HG03342 (cell line): ENCODE data around the gene PSME1.

Experiments used
- ATAC-seq: cut with Tn5 transposase; IDR thresholded peaks from one replicate; pipeline ENCODE4 v1.9.1; 2021; ENCODE audit warnings: mild to moderate bottlenecking, moderate library complexity; ENCODE audit not compliant: unreplicated experiment

The PSME1 gene

DNA sequence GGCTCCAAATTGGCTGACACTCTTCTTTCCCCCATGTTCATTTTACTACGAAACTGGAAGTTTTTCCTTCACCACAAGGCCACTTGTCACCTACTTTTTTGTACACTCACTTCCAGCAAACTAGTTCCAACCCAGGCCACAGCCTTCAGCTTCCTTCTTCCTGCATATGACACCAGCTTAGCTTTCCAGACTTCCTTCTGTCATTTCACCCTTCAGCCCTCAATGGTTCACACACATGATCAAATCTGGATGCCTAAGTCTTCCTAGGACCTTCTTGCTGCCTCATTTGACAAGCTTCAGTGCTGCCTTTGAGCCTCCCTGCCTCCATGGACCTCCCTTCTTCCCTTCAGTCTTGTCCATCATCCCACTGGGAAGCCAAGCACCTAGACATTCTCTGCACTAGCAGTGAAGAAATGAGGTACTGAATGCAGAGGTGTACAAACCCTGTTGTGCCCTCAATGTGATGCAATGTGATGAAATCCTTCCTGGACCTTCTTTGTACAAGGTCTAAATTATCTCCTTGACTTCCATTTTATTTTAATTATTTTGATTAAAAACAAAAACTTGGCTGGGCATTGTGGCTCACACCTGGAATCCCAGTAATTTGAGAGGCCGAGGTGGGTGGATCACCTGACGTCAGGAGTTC lies 31.6 kb downstream of the PSME1 start:
- ATAC-seq, result no peak

DNA sequence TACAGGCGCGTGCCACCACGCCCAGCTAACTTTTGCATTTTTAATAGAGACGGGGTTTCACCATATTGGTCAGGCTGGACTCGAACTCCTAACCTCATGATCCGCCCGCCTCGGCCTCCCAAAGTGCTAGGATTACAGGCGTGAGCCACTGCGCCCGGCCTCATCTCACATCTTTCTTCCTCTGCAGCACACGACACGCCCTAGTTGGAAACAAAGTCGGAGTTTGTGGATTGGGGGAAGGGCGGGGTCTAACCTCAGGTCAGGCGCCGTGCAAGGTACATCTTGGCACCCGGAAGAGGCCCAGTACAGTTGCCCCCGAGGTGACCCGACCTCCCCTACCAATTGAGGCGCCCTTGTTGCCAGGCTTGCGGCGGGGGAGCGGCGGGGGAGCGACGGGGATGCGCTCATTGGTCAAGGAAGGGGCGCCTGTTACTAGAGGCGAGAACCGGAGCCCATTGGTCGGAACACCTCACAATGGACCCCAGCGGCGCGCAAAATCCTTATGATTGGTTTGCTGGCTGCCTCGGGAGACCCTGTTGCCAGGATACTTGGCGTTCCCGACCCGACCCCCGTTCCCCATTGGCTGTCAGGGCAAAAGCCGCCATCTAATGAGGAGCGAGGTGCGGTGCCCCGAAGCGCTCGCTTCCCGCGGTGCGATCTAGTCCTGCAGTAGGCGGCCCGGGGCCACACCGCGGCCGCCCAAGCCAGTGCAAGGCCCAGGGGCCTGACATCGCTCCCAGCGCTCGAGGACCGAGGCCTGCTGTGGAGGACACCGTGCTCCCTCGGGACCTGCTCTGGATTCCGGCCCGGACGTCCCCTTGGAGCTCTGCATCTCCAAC lies 35.6 kb downstream of the PSME1 start, which contains the start of gene REC8:
TSS of gene REC8 (plus strand) at position 659 of the 839 bp plus-strand sequence. CDS start 473 bp downstream, outside the sequence.
- peak; percentile 72 for ATAC-seq

DNA sequence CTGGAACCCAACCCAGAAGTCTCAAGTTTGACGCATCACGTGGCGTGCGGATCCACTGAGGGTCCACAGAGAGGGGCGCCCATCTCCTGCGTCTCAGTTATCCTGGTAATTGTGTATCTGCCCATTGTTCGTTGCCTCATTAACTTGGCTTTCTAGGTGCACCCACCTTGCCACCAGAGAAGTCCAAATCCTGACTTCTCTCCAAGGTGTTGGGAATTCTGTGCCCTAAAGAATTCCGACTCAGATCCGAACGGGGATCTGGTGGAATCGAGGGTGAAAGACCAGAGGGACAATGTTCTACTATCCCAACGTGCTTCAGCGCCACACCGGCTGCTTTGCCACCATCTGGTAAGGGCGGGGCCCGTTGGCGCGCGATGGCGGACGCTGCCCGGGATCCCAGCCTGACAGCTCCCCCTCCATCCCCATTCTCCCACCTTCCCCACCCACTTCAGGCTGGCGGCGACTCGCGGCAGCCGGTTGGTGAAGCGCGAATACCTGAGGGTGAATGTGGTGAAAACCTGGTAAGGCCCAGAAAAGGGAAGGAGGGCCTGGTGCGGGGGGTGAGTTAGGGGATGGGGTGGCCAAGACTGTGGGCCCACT lies 36.4 kb downstream of the PSME1 start:
- no peak for ATAC-seq

DNA sequence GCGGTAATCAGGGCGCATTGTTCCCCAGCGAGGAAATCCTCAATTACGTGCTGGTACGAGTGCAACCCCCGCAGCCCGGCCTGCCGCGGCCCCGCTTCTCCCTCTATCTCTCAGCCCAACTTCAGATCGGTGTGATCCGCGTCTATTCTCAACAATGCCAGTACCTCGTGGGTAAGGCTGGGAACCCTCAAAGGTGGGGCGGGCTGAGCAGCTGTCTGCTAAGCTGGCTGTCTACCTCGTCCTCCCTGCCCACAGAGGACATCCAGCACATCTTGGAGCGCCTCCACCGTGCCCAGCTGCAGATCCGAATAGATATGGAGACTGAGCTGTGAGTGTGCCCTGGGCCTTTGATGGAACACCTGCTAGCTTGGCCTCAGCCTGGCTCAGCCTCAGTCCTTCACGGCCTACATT lies 36.9 kb downstream of the PSME1 start:
- ATAC-seq, result no peak

DNA sequence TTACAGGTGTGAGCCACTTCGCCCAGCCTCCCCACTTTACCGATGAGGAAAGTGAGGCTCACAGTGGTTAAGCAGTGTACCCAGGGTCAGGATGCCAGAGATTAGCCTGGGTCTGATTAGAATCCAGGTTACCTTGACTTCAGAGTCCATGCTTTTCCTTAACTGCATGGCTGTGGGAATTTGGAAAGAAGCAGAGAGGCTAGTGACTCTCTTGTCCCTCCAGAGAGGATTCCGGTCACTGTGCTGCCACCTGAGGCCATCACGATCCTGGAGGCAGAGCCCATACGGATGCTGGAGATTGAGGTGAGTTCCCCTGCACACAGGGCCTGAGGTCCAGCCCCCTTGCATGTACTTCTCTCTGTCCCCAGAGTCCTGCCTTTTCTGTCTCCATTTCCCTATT lies 40.6 kb downstream of the PSME1 start:
- ATAC-seq, result no peak

DNA sequence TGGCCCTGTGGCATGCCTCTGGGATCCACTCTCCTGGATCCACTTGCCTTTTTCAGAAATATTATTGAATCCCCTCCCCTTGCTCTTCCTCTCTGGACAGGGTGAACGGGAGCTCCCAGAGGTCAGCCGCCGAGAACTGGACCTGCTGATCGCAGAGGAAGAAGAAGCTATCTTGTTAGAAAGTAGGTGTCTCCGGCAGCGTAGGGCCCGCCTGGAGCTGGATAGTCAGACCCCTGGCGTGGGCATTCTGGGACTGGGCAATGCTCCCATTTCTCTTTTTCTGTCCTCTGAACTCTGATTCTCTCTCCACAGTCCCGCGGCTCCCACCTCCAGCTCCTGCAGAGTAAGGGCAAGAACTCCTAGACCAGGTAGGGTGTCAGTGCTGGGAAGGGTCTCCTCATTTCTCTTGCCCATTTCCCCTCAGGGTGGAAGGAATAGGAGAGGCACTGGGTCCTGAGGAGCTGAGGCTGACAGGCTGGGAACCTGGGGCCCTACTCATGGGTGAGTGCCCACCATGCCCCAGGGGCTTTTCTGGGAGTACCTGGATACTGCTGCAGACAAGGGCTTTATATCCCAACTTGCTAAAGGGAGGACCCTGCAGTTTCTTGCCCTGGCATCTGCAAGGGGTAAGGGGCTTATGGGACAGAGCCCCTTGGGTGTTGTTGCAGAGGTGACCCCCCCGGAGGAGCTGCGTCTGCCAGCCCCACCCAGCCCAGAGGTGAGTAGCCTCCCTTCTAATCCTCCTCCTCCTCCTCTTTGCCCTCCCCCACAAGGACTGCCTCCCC lies 41.2 kb downstream of the PSME1 start:
- ATAC-seq, result no peak

DNA sequence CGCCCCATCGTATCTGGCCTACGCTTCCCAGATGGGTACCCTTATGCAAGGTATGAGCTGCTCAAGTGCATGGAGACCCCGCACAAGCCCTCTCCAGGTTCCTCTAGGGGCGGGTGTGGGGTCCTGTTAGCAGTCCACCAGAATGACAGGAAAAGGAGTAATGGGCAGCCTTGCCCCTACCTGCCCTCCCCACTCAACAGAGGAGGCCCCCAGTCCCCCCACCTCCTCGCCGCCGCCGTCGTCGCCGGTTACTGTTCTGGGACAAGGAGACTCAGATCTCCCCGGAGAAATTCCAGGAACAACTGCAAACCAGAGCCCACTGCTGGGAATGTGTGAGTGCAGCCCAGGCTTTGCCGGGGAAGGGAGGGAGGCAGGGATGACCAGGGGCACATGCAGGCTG lies 41.9 kb downstream of the PSME1 start:
- ATAC-seq, result no peak

DNA sequence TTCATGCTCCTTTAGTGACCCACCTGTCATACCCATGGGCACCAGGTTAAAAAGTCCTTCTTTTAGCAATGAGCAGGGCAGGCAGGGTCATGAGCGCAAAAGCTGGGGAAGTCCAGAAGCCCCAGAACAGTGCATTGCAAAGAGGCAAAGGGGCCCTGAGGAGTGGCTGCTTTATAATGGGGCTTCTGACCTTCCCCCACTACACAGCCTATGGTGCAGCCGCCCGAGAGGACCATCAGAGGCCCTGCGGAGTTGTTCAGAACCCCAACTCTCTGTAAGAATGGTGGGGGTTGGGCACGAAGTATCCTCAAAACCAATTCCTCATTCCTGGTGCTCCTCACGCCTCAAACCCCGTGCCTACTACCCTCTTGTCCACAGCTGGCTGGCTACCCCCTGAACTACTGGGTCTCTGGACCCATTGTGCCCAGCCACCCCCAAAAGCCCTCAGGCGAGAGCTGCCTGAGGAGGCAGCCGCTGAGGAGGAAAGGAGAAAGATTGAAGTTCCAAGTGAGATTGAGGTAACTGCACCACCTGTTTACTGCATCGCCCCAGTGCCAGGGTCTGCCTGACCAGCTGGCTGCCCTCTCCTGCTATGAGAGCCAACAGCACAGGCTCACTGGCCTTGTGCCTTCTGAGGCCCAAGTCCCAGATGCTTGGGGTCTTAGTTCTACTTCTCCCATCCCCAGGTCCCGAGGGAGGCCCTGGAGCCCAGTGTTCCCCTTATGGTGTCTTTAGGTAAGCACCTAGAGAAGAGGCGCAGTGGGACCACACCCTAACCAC lies 42.6 kb downstream of the PSME1 start:
- no peak for ATAC-seq

DNA sequence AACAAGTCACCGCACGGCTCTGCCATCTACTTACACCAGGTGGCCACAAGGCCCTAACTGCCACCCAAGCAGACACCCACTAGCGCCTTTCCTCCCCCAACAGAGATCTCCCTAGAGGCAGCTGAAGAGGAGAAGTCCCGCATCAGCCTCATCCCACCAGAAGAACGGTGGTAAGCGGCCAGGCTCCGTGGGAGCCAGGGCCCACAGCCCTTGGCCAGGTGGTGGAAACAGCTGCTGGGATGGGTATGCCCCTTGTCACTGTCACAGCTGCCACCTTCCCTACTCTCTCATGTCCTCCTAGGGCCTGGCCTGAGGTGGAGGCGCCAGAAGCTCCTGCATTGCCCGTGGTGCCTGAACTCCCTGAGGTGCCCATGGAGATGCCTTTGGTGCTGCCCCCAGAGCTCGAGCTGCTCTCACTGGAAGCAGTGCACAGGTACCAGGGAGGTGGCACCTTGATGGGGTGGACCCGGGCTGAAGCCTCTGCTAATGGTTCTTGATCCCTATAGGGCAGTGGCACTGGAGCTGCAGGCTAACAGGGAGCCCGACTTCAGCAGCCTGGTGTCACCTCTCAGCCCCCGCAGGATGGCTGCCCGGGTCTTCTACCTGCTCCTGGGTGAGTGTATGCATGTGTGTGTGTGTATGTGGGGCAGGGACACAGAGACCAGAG lies 43.4 kb downstream of the PSME1 start:
- ATAC-seq, result no peak

DNA sequence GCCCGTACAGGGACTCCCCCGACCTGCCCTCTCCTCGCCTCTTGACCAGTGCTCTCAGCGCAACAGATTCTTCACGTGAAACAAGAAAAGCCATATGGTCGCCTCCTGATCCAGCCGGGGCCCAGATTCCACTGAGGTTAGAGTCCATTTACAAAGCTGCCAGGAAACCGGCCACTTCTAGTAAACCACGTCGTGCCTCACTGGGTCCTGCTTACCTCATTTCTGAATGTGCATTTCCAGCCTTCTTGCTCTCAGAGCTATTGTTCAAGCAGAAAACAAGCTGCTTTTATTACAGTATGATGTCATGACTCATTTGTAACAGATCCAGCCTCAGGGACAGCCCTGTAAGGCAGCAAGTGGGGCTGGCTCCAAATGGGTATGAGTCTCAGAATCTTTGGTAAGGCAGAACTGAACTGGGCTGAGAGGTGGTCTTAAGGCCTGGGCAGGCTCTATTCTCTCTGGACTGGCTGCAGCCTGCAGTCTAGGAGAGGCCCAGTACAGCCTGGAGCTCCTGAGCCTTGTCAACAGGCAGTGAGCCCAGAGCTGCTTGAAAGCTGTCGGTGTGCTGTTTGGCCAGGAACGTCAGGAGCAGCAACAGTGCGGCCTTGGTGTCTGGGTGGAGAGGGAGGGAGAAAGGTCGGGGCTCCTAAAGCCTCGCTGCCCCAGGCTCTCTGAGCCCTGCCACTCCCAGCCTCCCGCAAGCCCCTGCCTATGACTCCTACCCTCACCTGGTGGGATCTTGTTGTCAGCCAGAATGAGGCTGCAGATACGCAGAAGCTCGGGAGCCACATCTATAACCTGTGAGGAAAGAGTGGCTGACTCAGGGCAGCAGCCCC lies 44.2 kb downstream of the PSME1 start:
- no peak for ATAC-seq

DNA sequence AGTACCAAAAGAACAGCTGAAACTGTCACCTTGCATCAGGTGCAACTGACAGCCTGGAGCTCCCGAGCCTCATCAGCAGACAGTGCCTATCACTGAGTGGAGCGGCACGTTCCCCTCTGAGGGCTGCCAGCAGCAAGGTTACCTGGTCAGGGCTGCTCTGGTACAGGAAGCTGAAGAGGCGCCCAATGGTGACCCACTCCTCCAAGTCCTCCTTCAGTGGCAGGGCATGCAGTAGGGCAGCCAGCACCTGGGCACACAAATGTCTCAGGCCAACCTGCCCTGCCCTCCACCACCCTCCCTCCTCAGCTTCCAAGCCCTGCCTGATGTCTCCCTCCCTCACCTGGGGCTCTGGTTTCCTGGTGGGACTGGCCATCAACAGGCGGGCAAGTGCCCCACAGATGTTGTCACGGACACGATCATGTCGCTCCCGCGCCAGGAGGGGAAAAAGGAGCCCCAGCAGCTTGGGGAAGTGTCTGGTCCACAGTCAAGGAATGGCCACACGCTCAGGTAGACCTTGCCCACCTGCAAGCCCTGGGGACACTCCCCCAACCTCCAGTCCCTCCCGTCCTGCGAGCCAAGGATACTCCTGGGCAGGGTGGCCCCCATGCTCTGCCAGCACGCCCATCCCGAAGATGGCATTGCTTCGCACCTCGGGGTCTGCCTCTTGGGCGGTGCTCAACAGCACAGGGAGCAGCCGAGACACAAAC lies 45.5 kb downstream of the PSME1 start:
- ATAC-seq, result no peak

DNA sequence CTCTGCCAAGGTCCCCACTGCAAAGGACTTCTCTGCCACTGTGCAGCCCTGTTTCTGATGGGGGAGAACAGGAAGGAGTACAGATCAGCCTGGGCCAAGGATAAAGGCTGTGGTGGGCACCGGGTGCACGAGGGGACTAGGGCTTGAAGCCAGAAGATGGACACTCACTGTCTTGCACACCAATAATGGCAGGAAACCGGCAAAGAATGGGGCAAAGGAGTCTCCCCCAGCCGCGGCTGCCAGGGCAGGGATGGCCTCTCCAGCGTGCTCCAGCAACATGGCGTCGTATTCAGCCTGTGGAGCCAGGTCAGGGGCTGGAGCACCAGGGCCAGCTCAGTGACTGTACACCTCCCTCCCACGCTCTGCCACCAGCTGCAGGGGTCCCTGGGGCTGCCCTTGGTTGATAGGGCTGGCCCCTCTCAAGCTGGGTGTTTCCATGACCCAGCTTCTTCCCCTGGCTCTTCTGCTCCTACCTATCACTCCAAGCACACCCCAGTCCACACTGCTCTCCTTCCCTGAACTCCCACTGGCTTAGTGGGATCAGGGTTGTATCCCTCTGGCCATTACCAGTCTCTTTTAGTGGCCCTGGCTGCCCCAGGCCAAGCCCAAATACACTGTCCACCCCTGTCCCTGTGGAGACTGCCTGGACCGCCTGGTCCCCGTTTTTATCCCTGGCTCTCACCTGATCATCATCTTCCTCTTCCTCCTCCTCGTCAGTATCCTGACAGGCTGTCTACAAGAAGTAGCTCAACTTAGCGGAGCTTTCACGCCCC lies 46.3 kb downstream of the PSME1 start:
- ATAC-seq, result no peak

DNA sequence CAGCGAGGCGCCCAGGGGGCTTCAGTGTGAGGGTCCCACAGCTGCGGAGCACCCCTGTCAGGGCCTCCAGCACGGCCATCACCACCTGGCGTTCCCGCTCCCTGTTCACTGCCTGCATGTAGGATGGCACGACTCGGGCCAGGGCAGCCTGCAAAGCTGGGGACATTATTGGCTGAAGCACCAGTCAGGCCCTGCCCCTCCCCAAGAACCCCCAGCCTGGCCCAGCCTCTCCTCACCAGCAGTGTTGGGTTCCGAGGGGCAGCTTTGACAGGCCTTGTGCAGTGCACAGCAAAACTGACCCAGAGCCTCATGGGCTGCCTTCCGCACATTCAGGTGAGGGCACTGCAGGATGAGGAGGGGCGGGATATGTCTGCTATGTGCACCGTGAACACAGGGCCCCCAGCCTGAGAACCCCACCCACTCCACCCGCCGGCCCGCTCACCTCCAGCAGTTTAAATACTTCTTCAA lies 47.1 kb downstream of the PSME1 start:
- no peak for ATAC-seq

DNA sequence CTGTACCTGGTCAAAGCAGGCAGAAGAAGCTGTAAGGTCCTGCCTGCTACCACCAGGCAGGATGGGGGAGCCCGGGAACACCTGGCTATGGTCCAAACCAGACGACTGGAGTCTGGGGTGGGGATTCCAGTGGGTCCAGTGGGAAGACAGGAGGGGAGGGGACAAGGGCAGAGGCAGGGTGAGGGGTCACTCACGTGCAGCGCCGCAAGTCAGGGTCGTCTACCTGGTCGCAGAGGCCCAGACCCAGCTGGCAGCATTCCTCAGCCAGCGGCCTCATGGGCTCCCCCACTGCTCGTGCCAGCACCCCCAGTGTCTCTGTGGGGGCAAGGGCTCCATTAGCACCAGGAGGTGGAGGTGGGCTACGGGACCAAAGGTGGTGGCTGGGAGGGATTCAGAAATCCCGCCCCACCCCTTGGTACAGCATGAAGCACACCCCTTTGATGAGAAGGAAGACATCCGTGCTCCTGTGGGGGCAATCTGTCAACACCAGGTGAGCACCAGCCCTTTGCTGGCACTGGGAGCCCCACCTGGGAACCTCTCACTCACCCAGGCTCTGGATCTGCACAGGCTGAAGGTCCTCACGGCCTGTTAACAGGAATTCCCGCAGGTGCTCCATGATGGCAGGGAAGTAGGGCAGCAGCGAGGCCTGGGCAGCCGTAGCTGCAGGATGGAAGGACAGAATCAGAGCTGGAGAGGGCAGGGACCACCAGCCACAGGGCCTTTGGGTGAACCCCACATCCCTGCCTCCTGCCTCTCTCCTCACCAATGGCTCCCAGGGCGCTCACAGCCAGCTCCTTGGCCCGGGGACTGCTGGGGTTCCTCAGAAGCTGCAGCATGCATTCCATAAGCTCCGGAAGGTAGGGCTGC lies 48.3 kb downstream of the PSME1 start:
- ATAC-seq, result no peak

DNA sequence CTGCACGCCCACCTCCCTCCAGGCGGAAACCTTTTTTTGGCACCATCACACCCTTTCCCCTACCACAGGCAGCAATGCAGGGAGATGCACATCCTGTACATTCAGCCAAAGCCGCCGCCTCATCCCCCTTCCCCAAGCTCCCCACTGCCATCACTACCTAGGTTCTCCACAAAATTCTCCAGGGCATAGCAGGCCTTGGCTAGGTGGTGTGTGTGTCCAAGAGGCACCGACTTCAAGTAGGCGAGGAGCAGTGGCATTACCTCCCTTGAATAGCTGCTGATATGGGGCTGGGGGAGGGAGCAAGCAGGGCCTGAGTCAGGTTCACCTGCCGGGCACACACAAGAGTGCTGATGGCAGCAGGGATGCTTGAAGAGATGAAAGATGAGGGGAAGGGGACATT lies 49.0 kb downstream of the PSME1 start:
- ATAC-seq, result no peak

DNA sequence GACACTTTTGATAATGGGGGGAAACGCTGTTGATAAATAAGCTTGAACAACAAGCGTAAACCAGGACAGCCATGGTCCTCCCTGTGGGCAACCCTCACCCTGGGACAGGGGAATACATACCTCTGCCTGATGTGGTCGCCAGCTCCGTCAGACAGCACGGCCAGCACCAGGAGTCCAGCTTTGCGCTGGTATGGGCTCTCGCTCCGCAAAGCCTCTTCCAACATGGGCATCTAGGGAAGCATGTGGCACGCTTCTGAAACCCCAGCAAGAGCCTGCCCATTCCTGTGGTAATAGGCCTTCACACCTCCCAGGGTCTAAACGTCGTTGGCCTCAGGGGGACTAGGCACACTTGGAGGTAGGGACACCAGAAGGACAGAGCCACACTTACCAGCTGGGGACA lies 49.7 kb downstream of the PSME1 start:
- ATAC-seq, result no peak
